Motor neuron (in vitro differentiated cells): ENCODE measurements around the gene JAG1. TPM values are rescaled to one million over a fixed set of nuclear protein-coding genes. Genes with fewer than 3 reads are reported as not detected.

Experiments used
- ATAC-seq, 8 experiments: fragments of 200-7000 bp; cut with Tn5 transposase; replicated peaks in 6 of 8; 2 replicates each; pipeline ENCODE4 v1.8.0; 2021; ENCODE audit warnings: mild to moderate bottlenecking in 8 of 8, moderate library complexity in 8 of 8
- H3K27ac ChIP-seq, 2 donors: fragments of 250-450 bp; sonication (Bioruptor Pico); 2 replicates each; pipeline ENCODE4 v1.9.0; 2021; ENCODE audit warnings: antibody characterized with exemption in 2 of 2, mild to moderate bottlenecking in 2 of 2, moderate library complexity in 1 of 2
- H3K4me1 ChIP-seq, 2 donors: fragments of 250-450 bp; sonication (Bioruptor Pico); replicated peaks in 1 of 2; 2 replicates each; pipeline ENCODE4 v1.6.1; 2021; ENCODE audit warnings: antibody characterized with exemption in 2 of 2, mild to moderate bottlenecking in 2 of 2, moderate library complexity in 1 of 2
- H3K4me3 ChIP-seq, 5 donors: fragments of 250-450 bp; sonication (Bioruptor Pico); 2 replicates each; pipeline ENCODE4 v1.9.0; 2021; ENCODE audit warnings: antibody characterized with exemption in 5 of 5, mild to moderate bottlenecking in 5 of 5, moderate library complexity in 4 of 5
- WGBS, 10 experiments: fragments of 450-650 bp; shearing (Covaris generic); methylation state at CpG; one replicate each; pipeline ENCODE4 v1.0.0; 2022; 5-methylcytosine and 5-hydroxymethylcytosine counted together
- in situ Hi-C, 9 experiments: fragments of 400-800 bp; cut with MboI; loops; one replicate each; pipeline ENCODE4 v1.15.0; 2021; ENCODE audit warnings: low sequenced_read_pairs in 9 of 9, low pct_unique_long_range_greater_than_20kb in 2 of 9; ENCODE audit not compliant: unreplicated experiment in 9 of 9
- total RNA-seq, 8 experiments: library from RNA; unstranded; fragments of 300-600 nt; gene quantifications; 2 replicates each; pipeline versions ENCODE4 v1.2.3 to v1.2.4, GENCODE V29; 2022

JAG1 gene
- total RNA-seq, 8 experiments from 2014 or later = 15.3 to 93.4 (median 27.9) TPM

GRCh38 chr20:10647471-10647870, 26.3 kb downstream of the JAG1 start:
- in situ Hi-C loops = loop anchor here in 1 of 9 experiments (25.0 kb wide), 1 partner anchor 185 kb away; no protein-coding TSS in a partner anchor
- WGBS, 10 experiments = 33 to 100% (median 82%) methylated on average over 1 to 8 of the region's 9 CpGs; no CpG with 5 or more reads in 2 of the 10 experiments
- ATAC-seq = peak; percentile 3 to 87 (median 52)
- H3K27ac ChIP-seq = no peak overlapping the region
- H3K4me3 ChIP-seq = no peak overlapping the region
- peaks cover 49 to 50% of the 10 kb centered on the region in 2 donors for H3K4me1 ChIP-seq

GRCh38 chr20:10646886-10647420, 26.8 kb downstream of the JAG1 start:
- Histone ChIP-seq H3K27ac (no peak overlapping the region), H3K4me3 (no peak overlapping the region), H3K4me1 (peaks cover 44 to 45% of the 10 kb centered on the region in 2 donors)
- in situ Hi-C loops = loop anchor here in 1 of 9 experiments (25.0 kb wide), 1 partner anchor 185 kb away; no protein-coding TSS in a partner anchor
- 87 to 100% (median 100%) methylated on average over 1 to 9 of the region's 9 CpGs; no CpG with 5 or more reads in 5 of the 10 experiments for WGBS, 10 experiments
- ATAC-seq = peak in 1 of 8 experiments; percentile 5

GRCh38 chr20:10646006-10646405, 27.8 kb downstream of the JAG1 start:
- no peak for ATAC-seq
- H3K4me3 ChIP-seq = no peak overlapping the region
- in situ Hi-C loops = loop anchor here in 1 of 9 experiments (25.0 kb wide), 1 partner anchor 184 kb away; no protein-coding TSS in a partner anchor
- peaks cover 40 to 47% of the 10 kb centered on the region in 2 donors for H3K4me1 ChIP-seq
- 81 to 100% (median 94%) methylated on average over 1 to 4 of the region's 4 CpGs; no CpG with 5 or more reads in 2 of the 10 experiments for WGBS, 10 experiments
- no peak overlapping the region for H3K27ac ChIP-seq

- Histone ChIP-seq H3K4me3 (no peak overlapping the region), H3K4me1 (peaks cover 32 to 42% of the 10 kb centered on the region in 2 donors), H3K27ac (no peak overlapping the region)
- in situ Hi-C loops = loop anchor here in 1 of 9 experiments (25.0 kb wide), 1 partner anchor 183 kb away; no protein-coding TSS in a partner anchor
- ATAC-seq = no peak
- 85 to 100% (median 90%) methylated on average over 3 to 6 of the region's 10 CpGs; no CpG with 5 or more reads in 4 of the 10 experiments for WGBS, 10 experiments
Observed at GRCh38 chr20:10645205-10645570, 28.6 kb downstream of the JAG1 start.

- in situ Hi-C loops = loop anchor here in 1 of 9 experiments (25.0 kb wide), 1 partner anchor 182 kb away; no protein-coding TSS in a partner anchor
Observed at GRCh38 chr20:10644458-10645204, 29.2 kb downstream of the JAG1 start.

GRCh38 chr20:10643560-10643873, 30.3 kb downstream of the JAG1 start:
- ATAC-seq = no peak
- Histone ChIP-seq H3K27ac (no peak overlapping the region), H3K4me1 (peaks cover 22 to 40% of the 10 kb centered on the region in 2 donors), H3K4me3 (no peak overlapping the region)
- in situ Hi-C loops = loop anchor here in 1 of 9 experiments (25.0 kb wide), 1 partner anchor 181 kb away; no protein-coding TSS in a partner anchor
- WGBS, 10 experiments = 90 to 100% (median 100%) methylated on average over 1 to 7 of the region's 7 CpGs; no CpG with 5 or more reads in 5 of the 10 experiments

More at GRCh38 chr20:10644458-10645204, 29.2 kb downstream of the JAG1 start:
- Histone ChIP-seq H3K4me3 (no peak overlapping the region), H3K4me1 (peaks cover 27 to 40% of the 10 kb centered on the region in 2 donors), H3K27ac (no peak overlapping the region)
- ATAC-seq = no peak
- 60 to 100% (median 89%) methylated on average over 1 to 8 of the region's 14 CpGs; no CpG with 5 or more reads in 2 of the 10 experiments for WGBS, 10 experiments

GRCh38 chr20:10642856-10643559, 30.8 kb downstream of the JAG1 start:
- Histone ChIP-seq H3K4me1 (peaks cover 20 to 40% of the 10 kb centered on the region in 2 donors), H3K27ac (no peak overlapping the region), H3K4me3 (no peak overlapping the region)
- WGBS, 10 experiments = 18 to 95% (median 83%) methylated on average over 2 to 4 of the region's 4 CpGs; no CpG with 5 or more reads in 1 of the 10 experiments
- peak in 1 of 8 experiments; percentile 6 for ATAC-seq
- in situ Hi-C loops = loop anchor here in 1 of 9 experiments (25.0 kb wide), 1 partner anchor 181 kb away; no protein-coding TSS in a partner anchor

- peaks cover 21 to 36% of the 10 kb centered on the region in 2 donors for H3K4me1 ChIP-seq
- 87 to 100% (median 100%) methylated on average over 1 to 3 of the region's 7 CpGs; no CpG with 5 or more reads in 4 of the 10 experiments for WGBS, 10 experiments
- H3K27ac ChIP-seq = no peak overlapping the region
- ATAC-seq = no peak
- in situ Hi-C loops = loop anchor here in 1 of 9 experiments (25.0 kb wide), 1 partner anchor 180 kb away; no protein-coding TSS in a partner anchor
- H3K4me3 ChIP-seq = no peak overlapping the region
Observed at GRCh38 chr20:10641893-10642292, 31.9 kb downstream of the JAG1 start.

GRCh38 chr20:10641467-10641866, 32.3 kb downstream of the JAG1 start:
- H3K27ac ChIP-seq = no peak overlapping the region

GRCh38 chr20:10640897-10641296, 32.9 kb downstream of the JAG1 start:
- H3K27ac ChIP-seq = no peak overlapping the region
- no peak for ATAC-seq
- H3K4me1 ChIP-seq = peaks cover 29 to 39% of the 10 kb centered on the region in 2 donors
- in situ Hi-C loops = loop anchor here in 1 of 9 experiments (25.0 kb wide), 1 partner anchor 179 kb away; no protein-coding TSS in a partner anchor
- WGBS, 10 experiments = 76 to 100% (median 87%) methylated on average over 1 to 12 of the region's 12 CpGs
- no peak overlapping the region for H3K4me3 ChIP-seq

More at GRCh38 chr20:10641467-10641866, 32.3 kb downstream of the JAG1 start:
- peaks cover 25 to 39% of the 10 kb centered on the region in 2 donors for H3K4me1 ChIP-seq
- in situ Hi-C loops = loop anchor here in 1 of 9 experiments (25.0 kb wide), 1 partner anchor 179 kb away; no protein-coding TSS in a partner anchor
- peak in 2 of 8 experiments; percentile 35 to 42 for ATAC-seq
- no peak overlapping the region for H3K4me3 ChIP-seq
- 89 to 100% (median 97%) methylated on average over 1 to 6 of the region's 12 CpGs; no CpG with 5 or more reads in 4 of the 10 experiments for WGBS, 10 experiments

- in situ Hi-C loops = loop anchor here in 1 of 9 experiments (25.0 kb wide), 1 partner anchor 178 kb away; no protein-coding TSS in a partner anchor
- ATAC-seq = peak in 5 of 8 experiments; percentile 29 to 77 (median 33)
- Histone ChIP-seq H3K4me1 (peaks cover 29 to 39% of the 10 kb centered on the region in 2 donors), H3K4me3 (no peak overlapping the region), H3K27ac (no peak overlapping the region)
- WGBS, 10 experiments = 33 to 95% (median 74%) methylated on average over 1 to 12 of the region's 18 CpGs; no CpG with 5 or more reads in 2 of the 10 experiments
Observed at GRCh38 chr20:10639737-10640556, 33.9 kb downstream of the JAG1 start.
